Activated naive CD8-positive, alpha-beta T cell treated with anti-CD3 and anti-CD28 coated beads, Interleukin-2, amount 10 ng/mL, durations not matched to agents 7 days and 5 days (primary cell): ENCODE results near the gene GRK5. TPM values are rescaled to one million over a fixed set of nuclear protein-coding genes. Genes with fewer than 3 reads are reported as not detected.
A peak's percentile ranks its signal among the peaks of the same experiment; 100 is the strongest.

Experiments
- ATAC-seq: fragments of 150-1000 bp; cut with Tn5 transposase; one replicate; pipeline ENCODE4 v1.10.0; 2021; ENCODE audit warnings: low read depth, moderate library complexity
- POLR2A ChIA-PET: fragments of 350-600 bp; sonication (Branson Sonifier 250); formaldehyde crosslinking; loops from one replicate; lab custom pipeline; 2021; ENCODE audit warnings: antibody characterized with exemption; lab: Charles Lee
- DNase-seq: peaks from one replicate; pipeline ENCODE4 v3.0.0; 2021
- H3K27ac Mint-ChIP-seq: one replicate; pipeline ENCODE4 v1.8.0; 2022; ENCODE audit warnings: mild to moderate bottlenecking, mixed read lengths
- H3K27me3 Mint-ChIP-seq: one replicate; pipeline ENCODE4 v1.8.0; 2022; ENCODE audit warnings: mild to moderate bottlenecking, moderate library complexity, mixed read lengths
- H3K36me3 Mint-ChIP-seq: one replicate; pipeline ENCODE4 v1.8.0; 2021; ENCODE audit warnings: mild to moderate bottlenecking, mixed read lengths
- H3K4me1 Mint-ChIP-seq: one replicate; pipeline ENCODE4 v1.8.0; 2021; ENCODE audit warnings: mixed read lengths
- H3K4me3 Mint-ChIP-seq: one replicate; pipeline ENCODE4 v1.8.0; 2022; ENCODE audit warnings: mild to moderate bottlenecking, moderate library complexity, mixed read lengths
- H3K9me3 Mint-ChIP-seq: one replicate; pipeline ENCODE4 v1.8.0; 2021; ENCODE audit warnings: mixed read lengths
- total RNA-seq, 2 experiments: library from RNA; stranded (reverse); gene quantifications; one replicate each; pipeline ENCODE4 v1.2.3, GENCODE V29; 2021

GRK5 gene
- total RNA-seq, 2 experiments from 2014 or later, result 19.6 to 21.8 TPM

GRCh38 chr10:119358567-119358966, 151.2 kb downstream of the GRK5 start:
- DNase-seq (no peak), ATAC-seq (no peak)
- no peak overlapping the region for H3K27ac Mint-ChIP-seq
- peaks cover 24% of the 10 kb centered on the region for H3K9me3 Mint-ChIP-seq
- peaks cover 28% of the 10 kb centered on the region for H3K36me3 Mint-ChIP-seq
- H3K4me3 Mint-ChIP-seq, result no peak overlapping the region
- no peaks in the 10 kb centered on the region for H3K27me3 Mint-ChIP-seq
- POLR2A ChIA-PET, result no interaction called here
- H3K4me1 Mint-ChIP-seq, result peaks cover 16% of the 10 kb centered on the region

GRCh38 chr10:119359025-119359424, 151.7 kb downstream of the GRK5 start:
- POLR2A ChIA-PET, result no interaction called here
- no peak for DNase-seq
- no peak overlapping the region for H3K4me3 Mint-ChIP-seq
- peaks cover 24% of the 10 kb centered on the region for H3K9me3 Mint-ChIP-seq
- H3K36me3 Mint-ChIP-seq, result peaks cover 28% of the 10 kb centered on the region
- ATAC-seq, result no peak
- peaks cover 16% of the 10 kb centered on the region for H3K4me1 Mint-ChIP-seq
- H3K27ac Mint-ChIP-seq, result no peak overlapping the region
- H3K27me3 Mint-ChIP-seq, result no peaks in the 10 kb centered on the region

GRCh38 chr10:119360181-119360921, 153.0 kb downstream of the GRK5 start:
- ATAC-seq (peak; percentile 44), DNase-seq (no peak)
- POLR2A ChIA-PET, result no interaction called here
- Mint-ChIP-seq H3K4me1 (peaks cover 16% of the 10 kb centered on the region), H3K4me3 (no peak overlapping the region), H3K27ac (no peak overlapping the region), H3K36me3 (peaks cover 28% of the 10 kb centered on the region), H3K27me3 (no peaks in the 10 kb centered on the region), H3K9me3 (peaks cover 24% of the 10 kb centered on the region)

GRCh38 chr10:119361037-119361436, 153.7 kb downstream of the GRK5 start:
- ATAC-seq (no peak), DNase-seq (no peak)
- Mint-ChIP-seq H3K27ac (no peak overlapping the region), H3K4me3 (no peak overlapping the region), H3K9me3 (peaks cover 20% of the 10 kb centered on the region), H3K4me1 (peaks cover 16% of the 10 kb centered on the region), H3K36me3 (peaks cover 23% of the 10 kb centered on the region), H3K27me3 (no peaks in the 10 kb centered on the region)
- POLR2A ChIA-PET, result no interaction called here

- POLR2A ChIA-PET, result no interaction called here
- no peak overlapping the region for H3K27ac Mint-ChIP-seq
These were observed 154.8 kb downstream of the GRK5 start for GRCh38 chr10:119362122-119362521.

GRCh38 chr10:119364645-119365600, 157.6 kb downstream of the GRK5 start:
- peaks cover 12% of the 10 kb centered on the region for H3K4me1 Mint-ChIP-seq
- H3K36me3 Mint-ChIP-seq, result peaks cover 5% of the 10 kb centered on the region
- H3K27ac Mint-ChIP-seq, result no peak overlapping the region
- no peaks in the 10 kb centered on the region for H3K27me3 Mint-ChIP-seq
- POLR2A ChIA-PET, result interaction anchor here (1.5 kb wide), 1 partner anchor 158 kb away, joined by 3 read pairs; no protein-coding TSS in a partner anchor
- H3K4me3 Mint-ChIP-seq, result no peak overlapping the region
- peaks cover 4% of the 10 kb centered on the region for H3K9me3 Mint-ChIP-seq
- no peak for ATAC-seq
- no peak for DNase-seq

More at GRCh38 chr10:119362122-119362521, 154.8 kb downstream of the GRK5 start:
- no peak overlapping the region for H3K4me3 Mint-ChIP-seq
- ATAC-seq (no peak), DNase-seq (no peak)
- peaks cover 9% of the 10 kb centered on the region for H3K9me3 Mint-ChIP-seq
- H3K36me3 Mint-ChIP-seq, result peaks cover 13% of the 10 kb centered on the region
- peaks cover 16% of the 10 kb centered on the region for H3K4me1 Mint-ChIP-seq
- no peaks in the 10 kb centered on the region for H3K27me3 Mint-ChIP-seq

GRCh38 chr10:119365773-119366599, 158.6 kb downstream of the GRK5 start:
- ATAC-seq (no peak), DNase-seq (no peak)
- Mint-ChIP-seq H3K27ac (no peak overlapping the region), H3K9me3 (no peaks in the 10 kb centered on the region), H3K27me3 (no peaks in the 10 kb centered on the region), H3K4me3 (no peak overlapping the region), H3K36me3 (no peaks in the 10 kb centered on the region), H3K4me1 (peaks cover 14% of the 10 kb centered on the region)
- POLR2A ChIA-PET, result no interaction called here

GRCh38 chr10:119367841-119368549, 160.6 kb downstream of the GRK5 start:
- no peak for ATAC-seq
- no peaks in the 10 kb centered on the region for H3K27me3 Mint-ChIP-seq
- peaks cover 1% of the 10 kb centered on the region for H3K36me3 Mint-ChIP-seq
- H3K27ac Mint-ChIP-seq, result no peak overlapping the region
- POLR2A ChIA-PET, result no interaction called here
- H3K4me3 Mint-ChIP-seq, result no peak overlapping the region
- H3K9me3 Mint-ChIP-seq, result no peaks in the 10 kb centered on the region
- peaks cover 11% of the 10 kb centered on the region for H3K4me1 Mint-ChIP-seq
- no peak for DNase-seq

- Mint-ChIP-seq H3K4me3 (no peak overlapping the region), H3K4me1 (peaks cover 11% of the 10 kb centered on the region), H3K27me3 (no peaks in the 10 kb centered on the region), H3K36me3 (peaks cover 1% of the 10 kb centered on the region), H3K9me3 (no peaks in the 10 kb centered on the region), H3K27ac (no peak overlapping the region)
- POLR2A ChIA-PET, result no interaction called here
- ATAC-seq (no peak), DNase-seq (no peak)
These were observed 161.2 kb downstream of the GRK5 start for GRCh38 chr10:119368581-119368980.

- Mint-ChIP-seq H3K9me3 (no peaks in the 10 kb centered on the region), H3K4me1 (peaks cover 11% of the 10 kb centered on the region), H3K27me3 (no peaks in the 10 kb centered on the region), H3K4me3 (no peak overlapping the region), H3K36me3 (peaks cover 1% of the 10 kb centered on the region), H3K27ac (no peak overlapping the region)
- DNase-seq (no peak), ATAC-seq (no peak)
- POLR2A ChIA-PET, result no interaction called here
These were observed 161.9 kb downstream of the GRK5 start for GRCh38 chr10:119368991-119369869.

- Mint-ChIP-seq H3K4me3 (no peak overlapping the region), H3K27ac (no peak overlapping the region), H3K27me3 (no peaks in the 10 kb centered on the region), H3K9me3 (no peaks in the 10 kb centered on the region), H3K36me3 (peaks cover 1% of the 10 kb centered on the region), H3K4me1 (peaks cover 11% of the 10 kb centered on the region)
- POLR2A ChIA-PET, result no interaction called here
- no peak for ATAC-seq
- DNase-seq, result no peak
These were observed 162.9 kb downstream of the GRK5 start for GRCh38 chr10:119370111-119370741.
